GF-D8 (cell line): ENCODE data around the gene ANAPC10.
"Not testable (repeated sequence)": the region's sequence is repeated elsewhere in the genome, so short reads cannot be mapped to it uniquely, and the experiment has no call there.

Experiments used
- DNase-seq: peaks from one replicate; lab custom pipeline; 2025; lab: John Stamatoyannopoulos, UW

The ANAPC10 gene

GRCh38 chr4:145097821-145098674 lies at the start of gene ANAPC10, which contains the start of gene ABCE1:
TSS of gene ANAPC10 (minus strand) at chr4:145098196. CDS start at chr4:145096099, 2,097 bp downstream.
TSS of gene ABCE1 (plus strand) at chr4:145098311. CDS start at chr4:145104413, 6,102 bp downstream.
- peak; percentile 90 for DNase-seq

- DNase-seq: not testable (repeated sequence)
Measured at GRCh38 chr4:145136219-145136618, 38.2 kb upstream of the ANAPC10 start.

GRCh38 chr4:145132511-145133098 lies 34.6 kb upstream of the ANAPC10 start:
- peak; percentile 21 for DNase-seq

- DNase-seq: no peak
Measured at GRCh38 chr4:145131848-145132247, 33.9 kb upstream of the ANAPC10 start.

GRCh38 chr4:145130788-145131399 lies 32.9 kb upstream of the ANAPC10 start:
- DNase-seq: peak; percentile 43

GRCh38 chr4:145130130-145130529 lies 32.1 kb upstream of the ANAPC10 start:
- DNase-seq: no peak

- DNase-seq: no peak
Measured at GRCh38 chr4:145125396-145125795, 27.4 kb upstream of the ANAPC10 start.

- DNase-seq: no peak
Measured at GRCh38 chr4:145108128-145108527, 10.1 kb upstream of the ANAPC10 start.

GRCh38 chr4:145107126-145107525 lies 9.1 kb upstream of the ANAPC10 start:
- DNase-seq: no peak

GRCh38 chr4:145103496-145103895 lies 5.5 kb upstream of the ANAPC10 start:
- no peak for DNase-seq

GRCh38 chr4:145102619-145103018 lies 4.6 kb upstream of the ANAPC10 start:
- DNase-seq: no peak

- no peak for DNase-seq
Measured at GRCh38 chr4:145101091-145101490, 3.1 kb upstream of the ANAPC10 start.

- DNase-seq: no peak
Measured at GRCh38 chr4:145099653-145100052, 1.7 kb upstream of the ANAPC10 start.

GRCh38 chr4:145098675-145099037 lies 660 bp upstream of the ANAPC10 start:
- no peak for DNase-seq

GRCh38 chr4:145097331-145097820 lies 620 bp downstream of the ANAPC10 start:
- no peak for DNase-seq

GRCh38 chr4:145093638-145094037 lies 4.4 kb downstream of the ANAPC10 start:
- DNase-seq: no peak

- no peak for DNase-seq
Measured at GRCh38 chr4:145090380-145090779, 7.6 kb downstream of the ANAPC10 start.

- DNase-seq: no peak
Measured at GRCh38 chr4:145083891-145084605, 13.9 kb downstream of the ANAPC10 start.

- no peak for DNase-seq
Measured at GRCh38 chr4:145081756-145082155, 16.2 kb downstream of the ANAPC10 start.

- no peak for DNase-seq
Measured at GRCh38 chr4:145076469-145076855, 21.5 kb downstream of the ANAPC10 start.

- no peak for DNase-seq
Measured at GRCh38 chr4:145075742-145076468, 22.1 kb downstream of the ANAPC10 start.
